Amniotic stem cell (primary cell): ENCODE results near the gene ECD.

ENCODE experiments used
- DNase-seq: peaks from one replicate; lab custom pipeline; 2025; lab: John Stamatoyannopoulos, UW

Gene ECD

GRCh38 chr10:73096449-73097304 lies 71.1 kb downstream of the ECD start, which contains the start of gene P4HA1:
P4HA1 (minus strand) TSS chr10:73096866; CDS start chr10:73074883, 21,983 bp downstream.
- DNase-seq, result peak; percentile 96

GRCh38 chr10:73096041-73096448 lies 71.8 kb downstream of the ECD start:
- DNase-seq, result no peak

- peak; percentile 78 for DNase-seq
Observed at GRCh38 chr10:73095481-73096021, 72.3 kb downstream of the ECD start.

GRCh38 chr10:73094986-73095480 lies 72.8 kb downstream of the ECD start:
- DNase-seq, result no peak

- no peak for DNase-seq
Observed at GRCh38 chr10:73093922-73094850, 73.6 kb downstream of the ECD start.

- no peak for DNase-seq
Observed at GRCh38 chr10:73092830-73093229, 75.0 kb downstream of the ECD start.

GRCh38 chr10:73088304-73088703 lies 79.5 kb downstream of the ECD start:
- DNase-seq, result no peak

GRCh38 chr10:73086816-73087215 lies 81.0 kb downstream of the ECD start:
- no peak for DNase-seq

GRCh38 chr10:73084209-73084608 lies 83.6 kb downstream of the ECD start:
- DNase-seq, result no peak
